GM12878 (cell line): Measurements from ENCODE around the gene CNGB1. TPM values are rescaled to one million over a fixed set of nuclear protein-coding genes. Genes with fewer than 3 reads are reported as not detected.

Source experiments
- ATAC-seq: fragments of 200-7000 bp; cut with Tn5 transposase; 3 replicates; pipeline ENCODE4 v1.9.1; 2020; ENCODE audit warnings: mild to moderate bottlenecking, moderate library complexity
- BruUV-seq: library from RNA; stranded (reverse); fragments of 400-500 nt; replicated peaks from 2 replicates; lab custom pipeline; 2021; lab: Mats Ljungman, UMichigan
- CTCF ChIA-PET: fragments of 300-600 bp; sonication (Branson Sonifier 250); formaldehyde crosslinking; extraction: SDS; loops from one replicate; lab custom pipeline; 2021; ENCODE audit warnings: inconsistent platforms; lab: Yijun Ruan, JAX
- POLR2A ChIA-PET: fragments of 350-600 bp; formaldehyde crosslinking; extraction: SDS; loops from one replicate; lab custom pipeline; 2021; ENCODE audit warnings: inconsistent platforms; lab: Charles Lee
- RAD21 ChIA-PET: fragments of 300-600 bp; sonication (Branson Sonifier 250); formaldehyde crosslinking; loops from one replicate; lab custom pipeline; 2023; ENCODE audit warnings: antibody characterized with exemption; ENCODE audit not compliant: unreplicated experiment; lab: Charles Lee
- SMC1A ChIA-PET: fragments of 300-600 bp; sonication (Branson Sonifier 250); formaldehyde crosslinking; loops from one replicate; lab custom pipeline; 2023; ENCODE audit not compliant: unreplicated experiment, uncharacterized antibody; lab: Charles Lee
- DNase-seq: peaks from one replicate; pipeline ENCODE4 v3.0.0-alpha.2; 2011; ENCODE audit warnings: low read depth, low spot score
- FAIRE-seq: peaks from 3 replicates; lab custom pipeline; 2011; peaks lifted over from hg19 to GRCh38; lab: Jason Lieb, UNC
- H2AFZ ChIP-seq: 2 replicates; pipeline ENCODE4 v1.6.0; 2011; ENCODE audit warnings: low read depth, low read length, control low read depth; ENCODE audit not compliant: control insufficient read depth
- H3K27ac ChIP-seq: 2 replicates; pipeline ENCODE4 v1.5.1; 2011; ENCODE audit warnings: control low read depth; ENCODE audit not compliant: control insufficient read depth, insufficient read depth
- H3K27me3 ChIP-seq, 2 experiments: replicated peaks in 1 of 2; 2 replicates each; pipeline versions ENCODE4 v1.6.0 to v1.6.1; 2011; ENCODE audit warnings: low read length in 1 of 2; ENCODE audit not compliant: control insufficient read depth in 2 of 2, insufficient read depth in 2 of 2
- H3K36me3 ChIP-seq, 2 experiments: 2 replicates each; pipeline ENCODE4 v1.5.1; 2011; ENCODE audit warnings: low read length in 1 of 2; ENCODE audit not compliant: control insufficient read depth in 2 of 2, insufficient read depth in 2 of 2
- H3K4me1 ChIP-seq: 2 replicates; pipeline ENCODE4 v1.6.1; 2011; ENCODE audit warnings: mild to moderate bottlenecking, low read length, moderate library complexity, mixed read lengths; ENCODE audit not compliant: control insufficient read depth, insufficient read depth
- H3K4me2 ChIP-seq: 2 replicates; pipeline ENCODE4 v1.6.0; 2011; ENCODE audit warnings: control low read depth; ENCODE audit not compliant: control insufficient read depth, insufficient read depth
- H3K4me3 ChIP-seq: fragments of 200-600 bp; sonication (generic); 2 replicates; pipeline ENCODE4 v1.5.1; 2016
- H3K79me2 ChIP-seq: 2 replicates; pipeline ENCODE4 v1.6.0; 2011; ENCODE audit warnings: low read length; ENCODE audit not compliant: control insufficient read depth, insufficient read depth
- H3K9ac ChIP-seq: 2 replicates; pipeline ENCODE4 v1.8.0; 2011; ENCODE audit warnings: low read length, control low read depth, mixed read lengths; ENCODE audit not compliant: control insufficient read depth, insufficient read depth
- H3K9me3 ChIP-seq: replicated peaks from 3 replicates; pipeline ENCODE4 v1.5.1; 2011; ENCODE audit warnings: mild to moderate bottlenecking, low read length; ENCODE audit not compliant: control insufficient read depth, insufficient read depth
- H4K20me1 ChIP-seq: 2 replicates; pipeline ENCODE4 v1.6.0; 2011; ENCODE audit not compliant: control insufficient read depth, insufficient read depth
- ATF7 ChIP-seq: fragments of 450-650 bp; IDR thresholded peaks from 2 replicates; pipeline ENCODE4 v1.6.1; 2016; ENCODE audit warnings: low read depth, mild to moderate bottlenecking
- CBFB ChIP-seq: IDR thresholded peaks from 2 replicates; pipeline ENCODE4 v1.6.1; 2016; ENCODE audit warnings: antibody characterized with exemption, low read depth
- HSF1 ChIP-seq: fragments of 150-350 bp; IDR thresholded peaks from 2 replicates; pipeline ENCODE4 v1.6.1; 2014; ENCODE audit warnings: mild to moderate bottlenecking, low read depth, low read length
- KLF5 ChIP-seq: fragments of 450-650 bp; IDR thresholded peaks from 2 replicates; pipeline ENCODE4 v1.6.1; 2014; ENCODE audit warnings: mild to moderate bottlenecking; ENCODE audit not compliant: partially characterized antibody
- MEF2A ChIP-seq: IDR thresholded peaks from 2 replicates; pipeline ENCODE4 v1.6.1; 2011; ENCODE audit warnings: low read depth, mild to moderate bottlenecking, low read length, moderate library complexity; ENCODE audit not compliant: insufficient read depth
- SREBF2 ChIP-seq: IDR thresholded peaks from 2 replicates; pipeline ENCODE4 v1.6.1; 2012; ENCODE audit warnings: mild to moderate bottlenecking, low read length
- SUPT20H ChIP-seq: IDR thresholded peaks from 2 replicates; pipeline ENCODE4 v1.6.1; 2011; ENCODE audit warnings: low read depth, mild to moderate bottlenecking, low read length, moderate library complexity, borderline replicate concordance; ENCODE audit not compliant: control insufficient read depth
- TBL1XR1 ChIP-seq: IDR thresholded peaks from 2 replicates; pipeline ENCODE4 v1.6.1; 2012; ENCODE audit warnings: low read depth, low read length, improper control_type of control experiment
- ZBTB4 ChIP-seq: fragments of 450-650 bp; formaldehyde crosslinking; IDR thresholded peaks from 2 replicates; pipeline ENCODE4 v1.4.0; 2022; ENCODE audit warnings: mild to moderate bottlenecking, moderate library complexity
- ZNF217 ChIP-seq: fragments of 450-650 bp; IDR thresholded peaks from 2 replicates; pipeline ENCODE4 v1.6.1; 2017; ENCODE audit warnings: antibody characterized with exemption, mild to moderate bottlenecking
- ZZZ3 ChIP-seq: IDR thresholded peaks from 2 replicates; pipeline ENCODE4 v1.6.1; 2011; ENCODE audit warnings: low read depth; ENCODE audit not compliant: control insufficient read depth, insufficient read length
- WGBS: methylation state at CpG from one replicate; pipeline ENCODE4 v1.1.6; 2016; ENCODE audit warnings: low lambda C conversion rate; ENCODE audit not compliant: insufficient replicate concordance, insufficient coverage; ENCODE audit errors: missing lambda C conversion rate; 5-methylcytosine and 5-hydroxymethylcytosine counted together
- in situ Hi-C: fragments of 300-500 bp; cut with MboI; formaldehyde crosslinking; loops from 9 replicates; pipeline ENCODE4 v1.14.3; 2018; ENCODE audit warnings: mixed read lengths
- intact Hi-C: fragments of 100-400 bp; cut with micrococcal nuclease; formaldehyde crosslinking; loops from one replicate; pipeline ENCODE4 v1.14.2; 2022; ENCODE audit not compliant: unreplicated experiment
- polyA plus RNA-seq, 11 experiments: library from polyadenylated mRNA; depleted of rRNA in 4 of 11; unstranded in 6 of 11; stranded (reverse) in 5 of 11; fragments of >200 nt; fragmentation: Nextera tagmentation in 4 of 11; fragmentation: Illumina TruSeq in 1 of 11; extraction: Ambion mirVana in 4 of 11; extraction: Trizol in 1 of 11; gene quantifications; 1 replicate in 1 of 11; 2 replicates in 10 of 11; pipeline versions ENCODE4 v1.2.1 to v1.2.3, GENCODE V29; 2011 to 2016; ENCODE audit warnings: inconsistent platforms in 2 of 11, missing spikeins in 2 of 11, low read depth in 1 of 11
- total RNA-seq, 4 experiments: library from RNA; depleted of rRNA in 3 of 4; stranded (reverse); fragments of >200 nt in 3 of 4; fragmentation: Illumina TruSeq in 1 of 4; extraction: Trizol in 1 of 4; gene quantifications; 2 replicates each; pipeline versions ENCODE4 v1.2.1 to v1.2.3, GENCODE V29; 2013 to 2021

The CNGB1 gene
- total and polyA plus RNA-seq, 10 of the 15 experiments (the other 5 are each of a cell fraction or from before 2014, with no cell fraction given), result 0.03 TPM; not detected in 9

GRCh38 chr16:57940382-57940966, 30.5 kb downstream of the CNGB1 start:
- intact Hi-C loops (no loop called here), in situ Hi-C loops (no loop called here)
- Histone ChIP-seq H3K4me1 (no peaks in the 10 kb centered on the region), H2AFZ (no peak overlapping the region), H3K4me3 (no peak overlapping the region), H3K4me2 (no peak overlapping the region), H3K27ac (no peak overlapping the region), H4K20me1 (no peaks in the 10 kb centered on the region), H3K9ac (no peak overlapping the region), H3K9me3 (no peaks in the 10 kb centered on the region), H3K36me3 (no peaks in the 10 kb centered on the region), H3K79me2 (no peaks in the 10 kb centered on the region), H3K27me3 (no peaks in the 10 kb centered on the region)
- 71% methylated on average over 3 of the region's 5 CpGs for WGBS
- DNase-seq (no peak), FAIRE-seq (no peak), ATAC-seq (no peak)
- no peak for TF ChIP-seq ZNF217
- no peak for TF ChIP-seq SUPT20H
- no peak for TF ChIP-seq HSF1
- TF ChIP-seq ZBTB4 (CRISPR knock-in tag), result no peak
- no peak for TF ChIP-seq ZZZ3
- no peak for TF ChIP-seq MEF2A
- TF ChIP-seq KLF5, result no peak
- TF ChIP-seq SREBF2, result no peak
- no peak for TF ChIP-seq TBL1XR1
- no peak for TF ChIP-seq CBFB
- no peak for TF ChIP-seq ATF7
- BruUV-seq, result no TSS peak
- RAD21 ChIA-PET, result no interaction called here
- CTCF ChIA-PET, result interaction anchor here (0.7 kb wide), 1 partner anchor 452 kb away, joined by 3 read pairs; no protein-coding TSS in a partner anchor
- POLR2A ChIA-PET, result no interaction called here
- SMC1A ChIA-PET, result no interaction called here
